ENCODE results near the gene VPS4A.

VPS4A gene

DNA sequence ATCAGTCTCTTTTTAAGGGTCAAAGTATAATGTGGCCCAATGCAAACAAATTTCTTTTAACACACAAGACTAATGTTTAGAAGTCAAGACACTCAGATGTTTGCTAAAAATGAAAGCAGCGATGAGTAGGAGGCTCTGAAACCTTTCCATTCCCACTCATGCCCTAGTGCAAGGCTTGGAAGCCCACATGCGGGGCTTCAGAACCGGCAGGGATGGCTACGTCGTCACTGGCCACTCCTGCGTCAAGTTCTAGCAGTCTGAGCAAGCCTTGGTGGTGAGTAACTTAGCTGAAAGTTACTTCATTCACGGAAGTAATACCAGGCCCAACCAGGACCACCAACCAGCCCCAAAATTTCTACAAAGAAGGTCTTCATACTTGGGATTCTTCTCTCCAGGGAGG is 55.3 kb downstream of the VPS4A start:
- DNase-seq (ENCODE audit: low spot score) = no peak

GRCh38 chr16:69367980-69368379 is 56.8 kb downstream of the VPS4A start:
- no peak for DNase-seq (ENCODE audit: low spot score)

- no peak for DNase-seq (ENCODE audit: low spot score)
Measured at GRCh38 chr16:69368866-69369265, 57.7 kb downstream of the VPS4A start.

GRCh38 chr16:69371564-69371963 is 60.4 kb downstream of the VPS4A start:
- no peak for DNase-seq (ENCODE audit: low spot score)

DNA sequence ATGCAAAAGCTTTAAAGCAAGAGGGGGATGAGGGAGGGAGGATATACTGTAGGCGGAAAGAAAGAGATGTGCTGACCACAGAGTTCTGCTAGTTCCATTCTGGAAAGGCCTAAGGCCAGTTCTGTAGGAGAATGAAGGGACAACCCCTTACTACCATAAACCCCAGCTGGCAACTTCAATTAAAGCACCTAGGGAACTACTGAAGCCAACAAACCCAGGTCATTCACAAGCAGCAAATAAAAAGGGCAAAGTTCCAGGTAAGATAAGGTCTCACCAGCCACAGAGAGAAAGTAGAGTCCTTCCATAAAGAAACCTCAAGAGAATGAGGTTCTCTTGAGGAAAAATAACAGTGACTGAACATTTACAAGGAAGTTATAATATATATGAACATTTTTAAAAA is 61.9 kb downstream of the VPS4A start:
- DNase-seq (ENCODE audit: low spot score) = no peak
